Measurements from ENCODE around the gene DCN.
"Not testable (repeated sequence)": the region's sequence is repeated elsewhere in the genome, so short reads cannot be mapped to it uniquely, and the experiment has no call there.

DCN gene

DNA sequence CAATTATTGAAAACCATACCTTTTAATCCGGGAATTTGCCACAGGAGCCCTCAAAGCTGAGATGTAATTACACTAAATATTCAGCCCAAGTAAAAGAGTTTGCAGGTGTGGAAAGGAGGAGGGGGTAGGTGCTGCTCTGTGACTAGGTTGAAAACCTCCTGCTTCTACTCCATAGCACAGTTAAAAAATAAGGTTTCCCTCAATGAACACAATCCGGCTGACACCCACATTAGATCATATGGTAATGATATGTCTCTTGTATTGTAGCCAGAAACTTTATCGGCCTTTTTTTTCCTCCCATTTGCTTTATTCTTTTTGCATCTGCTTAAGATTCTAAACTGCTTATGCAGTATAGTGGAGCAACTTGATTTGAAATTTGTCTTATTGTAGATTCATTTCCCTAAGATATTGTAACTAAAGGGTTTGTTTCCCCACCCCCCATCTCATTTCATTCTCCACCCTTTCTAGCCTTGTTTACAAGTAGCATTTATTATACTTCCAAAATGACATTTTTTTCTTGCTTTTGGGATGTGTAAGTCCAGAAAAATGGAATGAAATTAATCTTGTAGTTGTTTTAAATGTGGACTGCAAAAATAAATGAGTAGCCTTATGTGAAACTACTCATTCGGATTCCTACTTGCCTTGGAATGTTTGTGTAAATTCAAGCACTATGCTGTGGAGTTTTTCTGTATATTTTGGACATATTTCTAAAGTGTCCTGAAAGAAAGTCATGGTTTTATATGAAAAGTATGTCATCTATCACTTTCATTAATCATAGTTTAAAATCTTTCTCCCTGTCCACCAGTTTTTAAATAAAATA, at the start of gene DCN:
Gene DCN (minus strand): TSS at position 182 of the 820 bp plus-strand sequence. CDS start 4,265 bp downstream, outside the sequence.
- DNase-seq, result no peak

DNA sequence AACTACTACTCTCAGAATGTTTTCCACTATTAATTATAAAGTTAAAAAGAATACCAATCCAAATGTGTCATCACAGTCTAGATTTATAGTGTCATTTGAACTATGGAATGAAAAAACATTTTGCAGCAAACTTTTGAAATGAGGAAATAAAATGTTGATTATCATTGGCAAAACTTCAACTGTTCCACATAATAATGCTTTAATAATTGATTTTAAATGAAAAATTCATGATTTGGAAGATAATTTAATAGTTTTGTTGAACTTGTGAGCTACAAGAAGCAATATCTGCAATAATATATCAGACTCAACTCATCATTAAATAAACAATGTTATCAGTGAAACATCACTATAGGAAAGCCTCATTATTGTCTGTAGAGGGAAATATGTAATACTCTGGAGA, 48.2 kb upstream of the DCN start:
- no peak for DNase-seq

DNA sequence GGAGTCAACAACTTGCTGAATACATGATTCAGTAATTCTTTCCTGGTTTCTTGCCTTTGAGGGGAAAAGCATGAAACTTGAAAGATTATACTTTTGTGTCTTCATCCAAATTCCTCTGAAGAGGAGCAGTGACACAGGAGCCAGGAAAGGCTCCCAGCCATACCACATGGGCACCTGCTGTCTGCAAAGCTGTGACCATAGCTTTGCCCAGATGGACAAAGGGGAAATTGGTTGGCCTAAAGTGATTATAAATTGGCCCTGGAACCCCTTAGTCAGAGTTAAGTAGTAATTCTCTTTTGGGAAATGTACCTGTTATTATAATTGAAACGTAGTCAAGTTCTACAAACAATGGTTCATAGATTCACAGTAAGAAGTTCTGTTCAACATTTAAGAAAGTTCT, 44.3 kb upstream of the DCN start:
- no peak for DNase-seq

DNA sequence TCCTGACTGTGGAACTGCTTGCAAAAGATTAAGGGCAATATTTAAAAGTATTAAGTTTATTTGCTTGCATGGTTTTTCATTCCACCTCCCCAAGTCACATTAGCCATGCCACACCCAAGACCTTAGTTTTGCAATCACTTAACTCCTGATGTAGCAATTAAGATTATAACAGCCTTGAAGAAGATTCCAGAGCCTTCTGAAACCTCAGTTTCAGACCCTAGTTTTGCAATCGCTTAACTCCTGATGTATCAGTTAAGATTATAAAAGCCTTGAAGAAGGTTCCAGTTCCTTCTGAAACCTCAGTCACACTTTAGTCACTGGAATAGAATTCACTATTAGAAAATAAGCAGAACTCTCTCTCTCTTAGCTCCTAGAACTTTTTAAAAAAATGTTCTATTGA, 42.7 kb upstream of the DCN start:
- DNase-seq, result no peak

GRCh38 chr12:91224401-91224800, 41.8 kb upstream of the DCN start:
- no peak for DNase-seq

GRCh38 chr12:91222746-91223145, 40.1 kb upstream of the DCN start:
- no peak for DNase-seq

- no peak for DNase-seq
Measured at GRCh38 chr12:91219919-91220318, 37.3 kb upstream of the DCN start.

GRCh38 chr12:91219511-91219910, 36.9 kb upstream of the DCN start:
- DNase-seq, result no peak

DNA sequence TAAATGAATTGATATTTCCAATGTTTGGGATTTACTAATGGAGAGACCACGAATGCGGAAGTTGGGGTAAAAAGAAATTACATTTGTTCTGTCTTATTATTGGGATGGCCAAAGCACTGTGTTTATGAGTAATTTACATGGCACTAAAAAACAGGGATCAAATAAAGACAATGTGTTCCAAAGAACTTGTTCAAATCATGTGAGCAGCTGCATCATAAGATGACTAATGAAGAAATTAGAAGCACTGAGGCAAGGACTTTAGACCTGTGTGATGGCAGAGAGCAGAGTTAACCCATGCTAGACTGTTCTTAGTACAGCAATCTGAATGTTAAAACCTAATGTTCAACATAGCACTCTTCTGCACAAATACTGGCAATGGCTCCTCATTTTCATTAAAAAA, 34.3 kb upstream of the DCN start:
- DNase-seq, result no peak

DNA sequence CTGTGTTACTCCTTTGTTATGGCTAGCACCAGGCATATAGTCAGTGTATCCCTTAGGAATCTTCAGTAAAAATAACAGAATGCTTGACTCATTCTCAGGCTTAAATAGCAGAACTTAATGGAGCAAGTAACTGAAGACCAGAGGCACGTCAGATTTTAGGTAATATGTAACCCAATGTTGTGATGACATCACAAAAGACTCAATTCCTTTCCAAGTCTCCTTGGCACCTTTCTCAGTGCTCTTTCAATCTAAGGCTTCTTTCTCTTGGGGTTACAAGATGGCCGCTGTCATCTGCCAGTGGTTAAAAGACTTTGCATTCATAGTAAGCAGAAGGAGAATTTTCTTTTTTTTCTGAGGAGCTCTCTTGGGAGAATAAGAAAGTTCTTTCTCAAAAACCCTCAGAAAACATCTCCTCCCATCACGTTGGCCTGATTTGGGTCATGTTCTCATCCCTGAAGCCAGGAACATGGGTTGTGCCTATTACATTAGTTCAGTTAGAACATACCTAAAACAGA, 33.4 kb upstream of the DCN start:
- no peak for DNase-seq

DNA sequence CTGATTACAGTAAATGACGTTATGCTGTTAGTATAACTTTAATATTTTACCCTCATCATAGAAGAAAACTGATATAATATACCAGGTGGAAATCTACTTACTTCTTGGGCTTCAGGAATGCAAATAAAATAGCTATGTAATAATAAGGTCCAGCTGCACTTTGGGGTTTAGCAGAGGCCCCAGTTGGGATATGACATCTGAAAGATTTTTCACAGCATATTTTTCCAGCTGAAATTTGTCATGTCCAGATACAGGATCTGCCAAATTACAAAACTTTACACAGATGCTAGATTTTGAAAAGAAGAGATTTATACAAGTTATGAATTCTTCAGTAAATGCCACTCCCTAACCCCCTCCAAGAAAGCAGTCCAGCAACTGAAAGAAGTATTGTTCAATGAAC, 29.2 kb upstream of the DCN start:
- no peak for DNase-seq

- DNase-seq, result no peak
Measured at GRCh38 chr12:91210618-91211017, 28.0 kb upstream of the DCN start.

DNA sequence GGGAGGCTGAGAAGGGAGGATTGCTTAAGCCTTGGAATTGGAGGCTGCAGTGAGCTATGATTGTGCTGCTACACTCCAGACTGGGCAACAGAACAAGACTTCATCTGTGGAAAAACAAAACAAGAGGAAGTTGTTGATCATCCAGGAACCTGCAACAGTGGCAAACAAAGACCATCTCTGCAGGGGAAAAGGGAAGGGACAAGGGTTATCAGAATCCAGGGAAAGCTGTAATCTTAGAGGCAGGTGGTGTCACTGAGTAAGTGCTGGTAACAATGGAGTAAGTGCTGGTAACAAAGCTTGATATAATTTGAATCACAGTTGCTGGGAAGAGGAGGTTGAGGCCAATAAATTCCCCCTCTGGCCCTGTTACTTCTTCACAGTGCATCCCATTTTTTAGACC, 27.5 kb upstream of the DCN start:
- DNase-seq, result no peak

DNA sequence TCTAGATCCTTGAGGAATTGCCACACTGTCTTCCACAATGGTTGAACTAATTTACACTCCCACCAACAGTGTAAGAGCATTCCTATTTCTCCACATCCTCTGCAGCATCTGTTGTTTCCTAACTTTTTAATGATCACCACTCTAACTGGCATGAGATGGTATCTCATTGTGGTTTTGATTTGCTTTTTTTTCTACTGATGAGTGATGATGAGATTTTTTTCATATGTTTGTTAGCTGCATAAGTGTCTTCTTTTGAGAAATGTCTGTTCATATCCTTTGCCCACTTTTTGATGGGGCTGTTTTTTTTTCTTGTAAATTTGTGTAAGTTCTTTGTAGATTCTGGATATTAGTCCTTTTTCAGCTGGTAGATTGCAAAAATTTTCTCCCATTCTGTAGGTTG, 24.7 kb upstream of the DCN start:
- not testable (repeated sequence) for DNase-seq

DNA sequence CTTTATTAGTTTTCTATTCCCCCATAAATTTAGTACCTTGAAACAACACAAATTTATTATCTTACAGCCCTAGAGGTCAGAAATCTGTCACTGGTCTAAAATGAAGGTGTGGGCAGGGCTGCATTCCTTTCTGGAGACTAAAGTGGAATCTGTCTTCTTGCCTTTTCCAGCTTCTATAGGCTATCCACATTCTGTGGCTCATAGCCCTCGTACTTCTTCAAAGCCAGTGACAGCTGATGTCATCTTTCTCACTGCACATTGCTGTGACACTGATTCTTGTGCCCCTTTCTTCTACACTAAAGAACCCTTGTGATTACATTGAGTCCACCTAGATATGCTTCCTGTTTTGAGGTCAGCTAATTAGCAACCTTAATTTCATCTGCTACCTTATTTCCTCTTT, 23.2 kb upstream of the DCN start:
- DNase-seq, result no peak

DNA sequence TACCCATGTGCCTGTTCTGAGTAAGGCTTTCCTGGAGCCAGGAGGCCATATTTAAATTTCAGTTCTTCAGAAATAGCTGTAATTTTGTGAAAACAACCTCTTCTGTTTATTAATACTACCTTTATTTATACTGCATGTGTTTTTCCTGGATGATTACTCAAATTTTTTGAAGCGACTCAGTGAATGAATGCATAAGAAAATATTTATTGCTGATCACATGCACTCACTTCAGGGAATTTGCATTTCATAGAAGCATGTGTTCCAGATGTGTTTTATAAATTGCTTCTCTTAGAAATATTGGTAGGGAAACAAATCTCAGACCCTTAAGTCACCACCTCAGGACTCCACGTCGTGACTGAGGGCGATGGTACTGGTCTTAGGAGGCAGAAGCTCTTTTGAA, 21.8 kb upstream of the DCN start:
- no peak for DNase-seq

DNA sequence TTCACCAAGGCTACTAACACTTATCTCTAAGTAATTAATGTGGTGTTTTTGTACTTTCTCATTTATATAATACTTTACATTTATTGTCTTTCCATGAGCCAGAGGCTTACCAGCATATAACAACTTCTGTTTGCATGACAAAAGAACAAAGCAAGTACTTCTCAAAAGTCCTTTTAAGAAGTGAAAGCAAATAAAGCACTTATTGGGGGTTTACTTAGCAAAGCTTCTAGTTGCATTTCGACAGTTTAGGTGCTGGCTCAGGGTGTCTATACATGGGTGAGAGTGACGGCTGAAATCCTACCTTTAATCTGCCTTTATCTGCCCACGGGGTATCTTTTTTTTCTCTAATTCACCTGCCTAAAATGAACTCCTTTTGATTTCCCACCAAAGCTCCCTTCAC, 21.0 kb upstream of the DCN start:
- DNase-seq, result no peak

- no peak for DNase-seq
Measured at GRCh38 chr12:91202390-91202789, 19.8 kb upstream of the DCN start.

DNA sequence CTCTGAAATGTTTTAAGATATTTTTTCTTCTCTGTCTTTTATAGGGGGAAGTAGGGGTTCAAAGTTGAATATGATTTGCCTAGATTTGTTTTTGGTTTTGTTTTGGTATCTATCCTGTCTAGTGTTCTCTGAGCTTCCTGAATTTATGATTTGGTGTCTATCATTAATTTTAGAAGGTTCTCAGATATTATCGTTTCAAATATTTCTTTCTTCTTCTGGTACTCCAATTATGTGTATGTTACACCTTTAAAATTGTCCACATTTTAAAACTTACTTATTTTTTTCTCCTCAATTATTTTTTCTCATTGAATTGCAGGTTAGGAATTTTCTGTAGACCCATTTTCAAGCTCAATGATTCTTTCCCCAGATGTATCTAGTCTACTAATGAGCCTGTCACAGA, 13.8 kb upstream of the DCN start:
- DNase-seq, result no peak

- DNase-seq, result no peak
Measured at GRCh38 chr12:91194500-91194899, 11.9 kb upstream of the DCN start.

DNA sequence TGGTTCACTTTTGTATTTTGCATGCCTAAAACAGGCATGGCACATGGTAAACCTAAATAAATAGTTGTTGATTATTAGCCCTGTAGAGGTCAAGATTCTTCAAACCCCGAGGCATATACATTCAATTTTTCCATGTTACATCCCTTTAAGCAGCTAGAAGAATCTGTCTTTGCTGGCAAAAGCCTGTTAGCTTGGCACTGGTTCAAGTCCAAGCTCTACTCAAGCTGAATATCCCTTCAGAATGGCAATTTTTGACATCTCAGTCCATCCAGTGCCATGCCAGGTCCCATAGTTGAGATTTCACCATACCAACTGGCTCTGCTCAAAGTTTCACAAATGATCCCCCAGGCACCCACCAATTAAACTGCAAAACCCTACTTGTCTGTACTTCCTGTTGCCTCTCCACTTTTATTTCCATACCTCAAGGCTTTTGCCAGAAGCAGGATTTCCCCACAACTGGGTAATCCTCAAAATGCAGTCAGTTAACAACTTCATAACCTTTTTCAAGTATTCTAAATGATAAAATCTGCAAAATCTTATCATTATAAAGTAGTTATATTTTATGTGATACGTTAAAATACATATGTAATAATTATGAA, 9.0 kb upstream of the DCN start:
- DNase-seq, result no peak

- DNase-seq, result no peak
Measured at GRCh38 chr12:91189516-91189915, 6.9 kb upstream of the DCN start.

DNA sequence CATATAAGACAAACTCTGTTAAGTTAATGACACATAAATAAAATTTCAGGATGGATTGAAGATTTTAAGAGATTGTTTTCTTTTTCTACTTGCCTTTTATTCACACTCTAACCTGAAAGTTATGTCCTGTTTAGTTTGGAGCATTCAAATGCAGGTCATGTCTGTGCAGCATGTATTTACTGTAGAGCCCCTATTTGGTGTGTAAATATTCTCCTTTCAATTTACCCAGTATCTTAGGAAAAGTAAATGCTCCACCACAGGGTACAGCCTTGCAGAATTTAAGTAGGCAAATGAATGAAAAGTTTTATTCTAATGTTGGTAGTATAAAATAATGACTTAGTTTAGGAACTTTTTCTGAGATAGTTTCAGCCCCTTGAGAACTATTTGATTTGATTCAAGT, 6.2 kb upstream of the DCN start:
- DNase-seq, result no peak

DNA sequence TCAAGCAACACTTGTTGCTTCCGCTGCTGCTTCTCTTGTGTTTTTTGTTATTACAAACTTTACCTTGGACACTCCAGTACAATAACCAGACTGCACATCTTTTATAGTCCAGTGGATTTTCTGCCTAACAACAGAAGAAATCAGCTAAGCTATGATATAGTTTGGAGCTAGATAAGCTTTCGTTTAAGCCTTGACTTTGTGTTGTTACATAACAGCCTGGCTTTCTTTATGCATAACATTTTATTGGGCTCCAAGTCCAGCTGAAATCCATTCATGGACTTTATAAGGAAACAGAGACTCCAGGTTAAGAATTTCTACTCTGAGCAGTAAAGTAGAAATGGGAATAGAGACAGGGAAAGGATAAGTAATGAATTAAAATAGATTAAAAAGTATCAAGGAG, 3.5 kb upstream of the DCN start:
- no peak for DNase-seq

DNA sequence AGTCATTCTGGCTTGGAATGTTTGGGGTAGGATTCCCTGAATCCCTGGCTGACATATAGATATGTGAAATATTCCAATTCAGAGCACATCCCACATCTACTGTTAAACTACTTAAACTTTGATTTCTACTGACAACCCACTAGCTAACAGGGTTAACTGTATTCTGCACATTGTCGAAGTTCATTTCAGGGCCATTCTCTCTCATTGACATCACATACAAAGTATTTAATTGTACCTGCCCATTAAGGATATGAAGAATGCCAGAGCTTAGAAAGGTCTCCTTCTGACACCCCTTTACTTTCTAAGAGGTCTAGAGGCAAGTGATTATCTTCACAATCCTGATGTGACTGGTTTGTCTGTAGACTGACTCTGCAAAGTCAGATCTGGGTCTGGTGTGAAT, 2.8 kb upstream of the DCN start:
- DNase-seq, result no peak
